Lower leg skin (tissue), 4 donors: ENCODE data around the gene GPATCH2L. TPM values are rescaled to one million over a fixed set of nuclear protein-coding genes. Genes with fewer than 3 reads are reported as not detected.

Source experiments
- DNase-seq, 2 donors: peaks; one replicate each; pipeline ENCODE4 v3.0.0-alpha.2; 2019; ENCODE audit warnings: low spot score in 2 of 2
- H3K4me3 ChIP-seq: fragments of 200-600 bp; sonication (generic); 2 replicates; pipeline ENCODE4 v1.5.1; 2017; ENCODE audit warnings: mild to moderate bottlenecking, low read depth; ENCODE audit not compliant: poor library complexity, severe bottlenecking
- CTCF ChIP-seq, 3 donors: fragments of 450-650 bp; IDR thresholded peaks; one replicate each; pipeline ENCODE4 v1.5.1; 2016; ENCODE audit warnings: antibody characterized with exemption in 3 of 3, mild to moderate bottlenecking in 3 of 3, moderate library complexity in 2 of 3
- POLR2A ChIP-seq, 2 donors: fragments of 450-650 bp; IDR thresholded peaks; one replicate each; pipeline ENCODE4 v1.6.1; 2016 to 2017; ENCODE audit warnings: antibody characterized with exemption in 2 of 2, mild to moderate bottlenecking in 1 of 2, moderate library complexity in 1 of 2
- WGBS, 2 donors: methylation state at CpG; one replicate each; pipeline ENCODE4 v1.1.5; 2018; 5-methylcytosine and 5-hydroxymethylcytosine counted together
- intact Hi-C: fragments of 100-400 bp; cut with DNase I; formaldehyde crosslinking; loops from one replicate; pipeline ENCODE4 v1.15.0; 2023; ENCODE audit warnings: low total_unique reads
- total RNA-seq, 4 donors: library from RNA; depleted of rRNA; stranded (reverse); fragments of >200 nt; gene quantifications; one replicate each; pipeline ENCODE4 v1.1.0, GENCODE V29; 2016

Gene GPATCH2L
- total RNA-seq, 4 donors from 2014 or later = 27.7 to 62.1 (median 33.0) TPM

- WGBS, 2 donors = 79 to 81% methylated on average over 8 of the region's 8 CpGs
- DNase-seq = peak in 1 of 2 donors; percentile 66
- intact Hi-C loops = no loop called here
- no peak for TF ChIP-seq CTCF (IDR thresholded peaks at IDR 0.05)
- TF ChIP-seq POLR2A (IDR thresholded peaks at IDR 0.05) = no peak
- H3K4me3 ChIP-seq = no peak overlapping the region
Measured at GRCh38 chr14:76253111-76253510, 101.4 kb downstream of the GPATCH2L start.

- WGBS, 2 donors = 37 to 56% methylated on average over 4 of the region's 4 CpGs
- intact Hi-C loops = no loop called here
- H3K4me3 ChIP-seq = no peak overlapping the region
- DNase-seq = peak in 1 of 2 donors; percentile 46
- TF ChIP-seq POLR2A (IDR thresholded peaks at IDR 0.05) (no peak), CTCF (IDR thresholded peaks at IDR 0.05) (no peak)
Measured at GRCh38 chr14:76256545-76256944, 104.8 kb downstream of the GPATCH2L start.

- H3K4me3 ChIP-seq = no peak overlapping the region
- intact Hi-C loops = no loop called here
- TF ChIP-seq POLR2A (IDR thresholded peaks at IDR 0.05) = no peak
- no peak for TF ChIP-seq CTCF (IDR thresholded peaks at IDR 0.05)
- 78 to 82% methylated on average over 9 of the region's 9 CpGs for WGBS, 2 donors
- DNase-seq = no peak
Measured at GRCh38 chr14:76257111-76257803, 105.5 kb downstream of the GPATCH2L start.

GRCh38 chr14:76257842-76258397 lies 106.2 kb downstream of the GPATCH2L start:
- intact Hi-C loops = no loop called here
- WGBS, 2 donors = 74 to 83% methylated on average over 4 of the region's 4 CpGs
- no peak for DNase-seq
- H3K4me3 ChIP-seq = no peak overlapping the region
- no peak for TF ChIP-seq POLR2A (IDR thresholded peaks at IDR 0.05)
- TF ChIP-seq CTCF (IDR thresholded peaks at IDR 0.05) = no peak

- H3K4me3 ChIP-seq = no peak overlapping the region
- intact Hi-C loops = no loop called here
- TF ChIP-seq POLR2A (IDR thresholded peaks at IDR 0.05) (no peak), CTCF (IDR thresholded peaks at IDR 0.05) (no peak)
- no peak for DNase-seq
- 84 to 86% methylated on average over 6 of the region's 6 CpGs for WGBS, 2 donors
Measured at GRCh38 chr14:76259029-76259735, 107.5 kb downstream of the GPATCH2L start.
